UCSD-AML1 (cell line): ENCODE results near the gene PDE7B.
A peak's percentile ranks its signal among the peaks of the same experiment; 100 is the strongest.

Experiments
- DNase-seq: peaks from one replicate; lab custom pipeline; 2025; ENCODE audit not compliant: unreplicated experiment; lab: John Stamatoyannopoulos, UW

Gene PDE7B

GRCh38 chr6:135884136-135884535 is 32.6 kb downstream of the PDE7B start:
- DNase-seq: no peak

- no peak for DNase-seq
Measured at GRCh38 chr6:135887069-135887468, 35.6 kb downstream of the PDE7B start.

GRCh38 chr6:135888818-135889217 is 37.3 kb downstream of the PDE7B start:
- no peak for DNase-seq

- DNase-seq: no peak
Measured at GRCh38 chr6:135890876-135891275, 39.4 kb downstream of the PDE7B start.

- no peak for DNase-seq
Measured at GRCh38 chr6:135891710-135892109, 40.2 kb downstream of the PDE7B start.

GRCh38 chr6:135895231-135895911 is 43.9 kb downstream of the PDE7B start:
- DNase-seq: no peak

- no peak for DNase-seq
Measured at GRCh38 chr6:135897087-135897486, 45.6 kb downstream of the PDE7B start.

GRCh38 chr6:135901774-135902524 is 50.4 kb downstream of the PDE7B start:
- DNase-seq: no peak

- DNase-seq: no peak
Measured at GRCh38 chr6:135902756-135903331, 51.3 kb downstream of the PDE7B start.

- DNase-seq: no peak
Measured at GRCh38 chr6:135904666-135905065, 53.2 kb downstream of the PDE7B start.

GRCh38 chr6:135905604-135906300 is 54.3 kb downstream of the PDE7B start:
- DNase-seq: no peak

GRCh38 chr6:135906542-135906941 is 55.0 kb downstream of the PDE7B start:
- no peak for DNase-seq

- no peak for DNase-seq
Measured at GRCh38 chr6:135906972-135907465, 55.5 kb downstream of the PDE7B start.

- DNase-seq: peak; percentile 13
Measured at GRCh38 chr6:135909737-135910387, 58.4 kb downstream of the PDE7B start.

- DNase-seq: no peak
Measured at GRCh38 chr6:135910790-135911618, 59.5 kb downstream of the PDE7B start.

GRCh38 chr6:135913785-135914184 is 62.3 kb downstream of the PDE7B start:
- DNase-seq: no peak

GRCh38 chr6:135919026-135919425 is 67.5 kb downstream of the PDE7B start:
- DNase-seq: no peak

GRCh38 chr6:135920689-135921088 is 69.2 kb downstream of the PDE7B start:
- DNase-seq: no peak

- DNase-seq: no peak
Measured at GRCh38 chr6:135921188-135921587, 69.7 kb downstream of the PDE7B start.

GRCh38 chr6:135922174-135922573 is 70.7 kb downstream of the PDE7B start:
- no peak for DNase-seq
